ENCODE measurements around the gene RAB6A. TPM values are rescaled to one million over a fixed set of nuclear protein-coding genes. Genes with fewer than 3 reads are reported as not detected.

RAB6A gene
- total RNA-seq, 1 experiment from 2014 or later = 172 TPM

DNA sequence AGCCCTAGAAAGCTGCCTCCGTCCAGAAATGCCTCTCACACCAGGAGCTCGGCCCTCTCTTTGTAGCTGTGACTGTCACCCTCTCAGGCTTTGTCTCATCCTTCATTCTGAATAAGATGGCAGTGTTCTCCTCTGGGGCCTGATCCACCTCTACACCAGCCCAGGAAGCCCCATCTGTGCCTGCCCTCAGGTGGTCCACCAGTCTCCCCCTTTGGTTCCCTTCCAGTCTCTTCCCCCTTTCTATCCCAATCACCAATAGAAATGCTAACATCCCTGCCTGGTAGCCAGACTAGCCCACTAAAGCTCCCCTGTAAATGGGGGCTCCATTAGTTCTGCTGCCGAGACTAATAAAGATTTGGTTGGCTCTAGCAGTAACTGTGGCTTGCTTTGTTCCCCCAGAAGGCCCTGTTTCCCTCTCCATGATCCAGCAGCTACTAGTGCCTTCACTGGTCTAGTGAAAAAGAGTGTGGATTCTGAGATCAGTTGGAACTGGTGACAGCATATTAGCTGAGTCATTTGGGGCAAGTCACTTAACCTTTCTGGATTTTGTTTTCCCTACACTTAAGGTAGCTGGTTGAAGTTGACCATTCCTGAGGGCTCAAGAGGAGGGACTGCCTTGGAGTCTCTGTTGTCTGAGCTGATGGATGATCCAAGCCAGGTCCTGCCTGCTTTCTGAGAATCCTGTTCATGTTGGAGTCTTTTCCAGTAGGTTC lies 98.3 kb downstream of the RAB6A start:
- no TSS peak for BruUV-seq (replicated peaks)
- intact Hi-C loops (cut with micrococcal nuclease) = no loop called here
- ChIA-PET CTCF (interaction anchor here (0.6 to 5.2 kb wide), 18 partner anchors 8 to 482 kb away, joined by 3 to 82 read pairs (median 6); no protein-coding TSS in a partner anchor), POLR2A (interaction anchor here (2.5 kb wide), 1 partner anchor 37 kb away, joined by 11 read pairs; no protein-coding TSS in a partner anchor)
- H3K9me3 Mint-ChIP-seq (ENCODE audit: unreplicated experiment) = no peaks in the 10 kb centered on the region
- H3K4me1 Mint-ChIP-seq (ENCODE audit: insufficient read depth, unreplicated experiment) = no peaks in the 10 kb centered on the region
- TF ChIP-seq, protein P1, sequence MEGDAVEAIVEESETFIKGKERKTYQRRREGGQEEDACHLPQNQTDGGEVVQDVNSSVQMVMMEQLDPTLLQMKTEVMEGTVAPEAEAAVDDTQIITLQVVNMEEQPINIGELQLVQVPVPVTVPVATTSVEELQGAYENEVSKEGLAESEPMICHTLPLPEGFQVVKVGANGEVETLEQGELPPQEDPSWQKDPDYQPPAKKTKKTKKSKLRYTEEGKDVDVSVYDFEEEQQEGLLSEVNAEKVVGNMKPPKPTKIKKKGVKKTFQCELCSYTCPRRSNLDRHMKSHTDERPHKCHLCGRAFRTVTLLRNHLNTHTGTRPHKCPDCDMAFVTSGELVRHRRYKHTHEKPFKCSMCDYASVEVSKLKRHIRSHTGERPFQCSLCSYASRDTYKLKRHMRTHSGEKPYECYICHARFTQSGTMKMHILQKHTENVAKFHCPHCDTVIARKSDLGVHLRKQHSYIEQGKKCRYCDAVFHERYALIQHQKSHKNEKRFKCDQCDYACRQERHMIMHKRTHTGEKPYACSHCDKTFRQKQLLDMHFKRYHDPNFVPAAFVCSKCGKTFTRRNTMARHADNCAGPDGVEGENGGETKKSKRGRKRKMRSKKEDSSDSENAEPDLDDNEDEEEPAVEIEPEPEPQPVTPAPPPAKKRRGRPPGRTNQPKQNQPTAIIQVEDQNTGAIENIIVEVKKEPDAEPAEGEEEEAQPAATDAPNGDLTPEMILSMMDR (IDR thresholded peaks at IDR 0.05; ENCODE audit: unreplicated experiment) = no peak
- no peak overlapping the region for H3K4me3 Mint-ChIP-seq (ENCODE audit: unreplicated experiment)
- peaks cover 7% of the 10 kb centered on the region for H3K36me3 Mint-ChIP-seq (ENCODE audit: insufficient read depth, unreplicated experiment)
- no peak for DNase-seq (ENCODE audit: unreplicated experiment)
- no peaks in the 10 kb centered on the region for H3K27me3 Mint-ChIP-seq (ENCODE audit: insufficient read depth, unreplicated experiment)
- H3K27ac Mint-ChIP-seq (ENCODE audit: low read depth, unreplicated experiment) = no peak overlapping the region

- Mint-ChIP-seq H3K4me3 (ENCODE audit: unreplicated experiment) (no peak overlapping the region), H3K4me1 (ENCODE audit: insufficient read depth, unreplicated experiment) (no peaks in the 10 kb centered on the region), H3K36me3 (ENCODE audit: insufficient read depth, unreplicated experiment) (no peaks in the 10 kb centered on the region), H3K27ac (ENCODE audit: low read depth, unreplicated experiment) (no peak overlapping the region), H3K27me3 (ENCODE audit: insufficient read depth, unreplicated experiment) (no peaks in the 10 kb centered on the region), H3K9me3 (ENCODE audit: unreplicated experiment) (no peaks in the 10 kb centered on the region)
- no TSS peak for BruUV-seq (replicated peaks)
- ChIA-PET CTCF (interaction anchor here (0.6 to 5.2 kb wide), 51 partner anchors 10 to 913 kb away, joined by 3 to 82 read pairs (median 4); no protein-coding TSS in a partner anchor), POLR2A (interaction anchor here (0.7 to 2.5 kb wide), 6 partner anchors 10 to 310 kb away, joined by 3 to 11 read pairs (median 4); no protein-coding TSS in a partner anchor)
- intact Hi-C loops (cut with micrococcal nuclease) = loop anchor here (1.0 kb wide), 5 partner anchors 36 to 354 kb away; no protein-coding TSS in a partner anchor
- TF ChIP-seq, protein P1 (IDR thresholded peaks at IDR 0.05; ENCODE audit: unreplicated experiment) = peak; percentile 94
- peak; percentile 87 for DNase-seq (ENCODE audit: unreplicated experiment)
Observed at GRCh38 chr11:73661035-73661628, 99.7 kb downstream of the RAB6A start.

GRCh38 chr11:73660497-73661034 lies 100.3 kb downstream of the RAB6A start:
- intact Hi-C loops (cut with micrococcal nuclease) = loop anchor here (1.0 kb wide), 5 partner anchors 35 to 353 kb away; no protein-coding TSS in a partner anchor
- Mint-ChIP-seq H3K9me3 (ENCODE audit: unreplicated experiment) (no peaks in the 10 kb centered on the region), H3K36me3 (ENCODE audit: insufficient read depth, unreplicated experiment) (no peaks in the 10 kb centered on the region), H3K27me3 (ENCODE audit: insufficient read depth, unreplicated experiment) (no peaks in the 10 kb centered on the region), H3K4me1 (ENCODE audit: insufficient read depth, unreplicated experiment) (no peaks in the 10 kb centered on the region), H3K27ac (ENCODE audit: low read depth, unreplicated experiment) (no peak overlapping the region), H3K4me3 (ENCODE audit: unreplicated experiment) (no peak overlapping the region)
- no TSS peak for BruUV-seq (replicated peaks)
- POLR2A ChIA-PET = interaction anchor here (0.7 to 2.5 kb wide), 6 partner anchors 11 to 310 kb away, joined by 3 to 11 read pairs (median 4); no protein-coding TSS in a partner anchor
- no peak for DNase-seq (ENCODE audit: unreplicated experiment)
- TF ChIP-seq, protein P1 (IDR thresholded peaks at IDR 0.05; ENCODE audit: unreplicated experiment) = no peak
- CTCF ChIA-PET = interaction anchor here (0.6 to 5.2 kb wide), 49 partner anchors 10 to 912 kb away, joined by 3 to 82 read pairs (median 4); no protein-coding TSS in a partner anchor

DNA sequence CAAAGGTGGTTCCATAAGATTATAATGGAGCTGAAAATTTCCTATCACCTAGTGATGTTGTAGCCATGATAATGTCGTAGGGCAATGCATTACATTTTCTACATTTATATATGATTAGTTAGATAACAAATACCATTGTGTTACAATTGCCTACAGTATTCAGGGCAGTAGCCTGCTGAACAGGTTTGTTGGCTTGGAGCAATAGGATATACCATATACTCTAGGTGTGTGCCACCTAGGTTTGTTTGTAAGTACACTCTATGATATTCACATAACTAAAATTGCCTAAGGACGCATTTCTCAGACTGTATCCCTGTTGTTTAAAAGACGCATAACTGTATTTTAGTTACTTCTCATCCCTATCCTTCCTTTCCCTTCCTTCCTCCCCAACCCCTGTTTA lies 100.9 kb downstream of the RAB6A start:
- no peak for DNase-seq (ENCODE audit: unreplicated experiment)
- no TSS peak for BruUV-seq (replicated peaks)
- TF ChIP-seq, protein P1 (IDR thresholded peaks at IDR 0.05; ENCODE audit: unreplicated experiment) = no peak
- intact Hi-C loops (cut with micrococcal nuclease) = no loop called here
- CTCF ChIA-PET = interaction anchor here (0.5 to 5.2 kb wide), 35 partner anchors 11 to 366 kb away, joined by 3 to 82 read pairs (median 4); no protein-coding TSS in a partner anchor
- POLR2A ChIA-PET = interaction anchor here (0.6 to 2.5 kb wide), 4 partner anchors 17 to 314 kb away, joined by 3 to 11 read pairs (median 4); no protein-coding TSS in a partner anchor
- H3K27ac Mint-ChIP-seq (ENCODE audit: low read depth, unreplicated experiment) = no peak overlapping the region
- no peak overlapping the region for H3K4me3 Mint-ChIP-seq (ENCODE audit: unreplicated experiment)
- H3K27me3 Mint-ChIP-seq (ENCODE audit: insufficient read depth, unreplicated experiment) = no peaks in the 10 kb centered on the region
- H3K9me3 Mint-ChIP-seq (ENCODE audit: unreplicated experiment) = no peaks in the 10 kb centered on the region
- H3K36me3 Mint-ChIP-seq (ENCODE audit: insufficient read depth, unreplicated experiment) = no peaks in the 10 kb centered on the region
- no peaks in the 10 kb centered on the region for H3K4me1 Mint-ChIP-seq (ENCODE audit: insufficient read depth, unreplicated experiment)

Data from MCF 10A (cell line).